DLD1 (cell line): ENCODE results near the gene TOLLIP.

Experiments
- in situ Hi-C: cut with HindIII; loops from 2 replicates; pipeline ENCODE4 v1.10.0; 2017; ENCODE audit warnings: low sequenced_read_pairs

TOLLIP gene

DNA sequence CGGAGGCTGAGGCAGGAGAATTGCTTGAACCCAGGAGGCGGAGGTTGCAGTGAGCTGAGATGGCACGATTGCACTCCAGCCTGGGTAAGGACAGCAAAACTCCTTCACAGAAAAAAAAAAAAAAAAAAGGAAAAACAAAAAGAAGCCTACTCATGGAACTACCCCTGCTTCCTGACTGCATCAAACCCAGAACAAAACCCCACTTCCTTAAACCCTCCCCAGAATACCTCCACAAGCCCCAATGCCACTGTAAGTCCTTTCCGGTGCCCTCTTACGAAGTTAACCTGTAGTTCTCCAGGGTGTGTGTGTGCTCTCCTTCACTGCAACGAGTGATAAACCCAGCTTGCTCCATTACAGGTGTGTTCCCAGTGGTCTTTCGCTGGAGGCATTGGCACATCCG is 8.6 kb upstream of the TOLLIP start:
- in situ Hi-C loops, result no loop called here

DNA sequence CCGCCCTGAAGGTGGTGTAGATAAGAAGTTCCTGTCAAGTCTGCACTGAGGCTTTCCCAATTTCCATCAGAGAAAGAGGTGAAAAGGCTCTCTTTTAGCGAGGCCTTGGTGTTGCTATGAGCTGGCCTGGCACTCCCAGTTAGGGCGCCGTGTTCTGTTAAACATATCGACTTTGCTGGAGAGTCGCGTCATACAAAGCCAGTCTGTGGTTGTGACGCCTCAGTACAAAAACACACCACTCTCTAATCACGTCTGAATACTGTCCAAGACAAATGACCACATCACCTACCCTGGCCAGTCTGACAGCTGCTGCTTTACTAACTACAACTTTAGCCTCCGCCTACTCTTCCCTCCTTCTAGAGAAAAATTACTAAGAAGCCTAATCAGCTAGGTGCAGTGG is 8.0 kb upstream of the TOLLIP start:
- in situ Hi-C loops, result no loop called here

DNA sequence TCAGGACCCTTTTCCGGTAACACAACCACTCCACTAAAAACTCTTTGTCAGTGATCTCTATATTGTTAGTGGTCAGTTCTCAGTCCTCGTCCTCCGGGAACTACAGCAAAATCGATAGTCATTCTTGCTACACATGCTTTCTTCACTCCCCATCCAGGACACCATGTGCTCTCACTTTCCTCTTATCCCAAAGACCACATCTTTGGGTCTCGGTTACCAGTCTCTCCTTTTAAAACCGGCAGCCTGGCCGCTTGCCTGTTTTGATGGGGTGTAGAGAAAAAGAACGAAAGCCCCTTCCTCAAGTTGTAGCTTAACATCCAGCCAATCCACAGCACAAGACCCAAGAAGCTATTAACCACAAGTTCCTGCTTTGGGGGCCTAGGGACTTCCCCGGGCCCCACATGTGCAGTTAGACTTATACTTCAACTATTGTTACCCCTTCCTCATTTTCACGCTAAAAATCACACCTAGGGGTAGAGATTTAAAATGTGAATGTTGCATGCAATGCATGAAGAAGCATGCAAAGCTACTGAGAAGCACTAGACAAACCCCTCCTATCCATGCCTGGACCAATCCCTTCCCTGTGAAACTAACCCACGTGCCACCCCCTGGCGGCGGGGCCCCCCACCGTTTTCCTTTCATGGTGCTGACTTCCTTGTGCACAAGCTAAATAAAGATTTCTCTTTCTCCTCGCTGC is 1.5 kb upstream of the TOLLIP start:
- in situ Hi-C loops, result no loop called here

DNA sequence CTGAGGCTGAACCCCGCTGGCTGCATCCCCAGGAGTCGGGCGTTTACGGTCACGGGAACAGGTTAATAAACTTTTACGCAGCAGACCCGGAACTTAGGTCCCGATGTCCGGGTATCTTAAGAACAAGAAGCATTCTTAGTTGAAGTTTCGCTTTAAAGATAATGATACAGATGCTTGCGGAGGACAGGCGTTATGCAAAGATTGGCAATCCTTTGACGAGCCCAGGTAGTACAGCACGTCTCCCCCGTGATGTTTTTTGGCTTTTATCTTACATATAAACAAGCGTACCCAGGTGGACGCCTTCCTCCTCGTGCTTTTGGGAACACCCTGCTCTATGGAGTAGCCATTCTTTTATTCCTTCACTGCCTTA is 871 bp upstream of the TOLLIP start:
- in situ Hi-C loops, result no loop called here

DNA sequence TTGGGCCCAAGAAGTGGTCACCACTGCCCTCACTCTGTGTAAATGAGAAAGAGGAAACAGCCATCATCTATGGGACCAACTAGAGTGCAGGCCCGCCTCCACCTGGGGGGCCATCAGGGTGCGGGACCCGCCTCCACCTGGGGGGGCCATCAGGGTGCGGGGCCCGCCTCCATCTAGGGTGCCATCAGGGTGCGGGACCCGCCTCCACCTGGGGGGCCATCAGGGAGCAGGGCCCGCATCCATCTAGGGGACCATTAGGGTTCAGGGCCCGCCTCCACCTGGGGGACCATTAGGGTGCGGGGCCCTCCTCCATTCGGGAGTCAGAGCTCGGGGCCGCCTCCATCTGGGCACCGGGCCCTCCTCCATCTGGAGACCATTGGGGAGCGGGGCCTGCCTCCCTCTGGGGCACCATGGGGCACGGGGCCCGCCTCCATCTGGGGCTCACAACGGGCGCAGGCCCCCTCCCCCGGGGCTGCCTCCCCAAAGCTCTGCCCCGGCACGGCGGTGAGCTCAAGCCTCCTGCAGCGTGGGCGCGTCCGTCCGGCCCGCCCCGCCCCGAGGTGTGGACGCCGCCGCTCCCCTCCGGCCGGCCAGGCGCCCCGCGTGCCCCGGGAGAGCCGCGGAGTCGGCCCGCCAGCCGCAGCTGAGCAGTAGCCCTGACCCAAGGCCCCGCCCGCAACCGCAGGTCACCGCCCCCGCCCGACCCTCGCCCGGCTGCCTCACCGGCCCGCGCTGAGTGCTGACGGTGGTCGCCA is 512 bp downstream of the TOLLIP start:
- in situ Hi-C loops, result no loop called here

DNA sequence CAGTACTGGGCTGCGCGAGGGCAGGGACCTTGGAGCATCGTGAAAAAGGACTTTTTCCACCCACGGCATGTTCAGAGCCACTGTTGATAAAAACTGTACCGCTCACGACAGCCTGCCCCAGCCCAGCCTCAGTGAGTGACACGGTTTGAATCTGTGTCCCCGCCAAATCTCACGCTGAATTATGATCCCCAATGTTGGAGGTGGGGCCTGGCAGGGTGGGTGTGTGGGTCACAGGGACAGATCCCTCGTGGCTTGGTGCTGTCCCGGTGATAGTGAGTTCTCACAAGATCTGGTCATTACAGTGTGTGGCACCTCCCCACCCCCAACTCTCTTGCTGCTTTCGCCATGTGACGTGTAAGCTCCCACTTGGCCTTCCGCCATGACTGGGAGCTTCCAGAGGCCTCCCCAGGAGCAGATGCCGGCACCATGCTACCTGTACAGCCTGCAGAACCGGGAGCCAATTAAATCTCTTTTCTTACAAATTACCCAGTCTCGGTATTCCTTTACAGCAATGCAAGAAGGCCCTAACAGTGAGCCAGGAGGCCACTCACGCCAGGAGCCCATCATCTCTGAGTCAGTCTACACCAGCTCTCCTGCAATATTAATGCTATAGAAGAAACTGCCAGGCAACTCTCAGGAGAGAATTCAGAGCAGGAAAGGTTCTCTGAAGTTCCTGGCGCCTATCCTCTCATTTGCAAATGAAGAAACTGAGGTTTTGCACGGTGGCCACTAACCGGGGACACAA is 1.3 kb downstream of the TOLLIP start:
- in situ Hi-C loops, result no loop called here

DNA sequence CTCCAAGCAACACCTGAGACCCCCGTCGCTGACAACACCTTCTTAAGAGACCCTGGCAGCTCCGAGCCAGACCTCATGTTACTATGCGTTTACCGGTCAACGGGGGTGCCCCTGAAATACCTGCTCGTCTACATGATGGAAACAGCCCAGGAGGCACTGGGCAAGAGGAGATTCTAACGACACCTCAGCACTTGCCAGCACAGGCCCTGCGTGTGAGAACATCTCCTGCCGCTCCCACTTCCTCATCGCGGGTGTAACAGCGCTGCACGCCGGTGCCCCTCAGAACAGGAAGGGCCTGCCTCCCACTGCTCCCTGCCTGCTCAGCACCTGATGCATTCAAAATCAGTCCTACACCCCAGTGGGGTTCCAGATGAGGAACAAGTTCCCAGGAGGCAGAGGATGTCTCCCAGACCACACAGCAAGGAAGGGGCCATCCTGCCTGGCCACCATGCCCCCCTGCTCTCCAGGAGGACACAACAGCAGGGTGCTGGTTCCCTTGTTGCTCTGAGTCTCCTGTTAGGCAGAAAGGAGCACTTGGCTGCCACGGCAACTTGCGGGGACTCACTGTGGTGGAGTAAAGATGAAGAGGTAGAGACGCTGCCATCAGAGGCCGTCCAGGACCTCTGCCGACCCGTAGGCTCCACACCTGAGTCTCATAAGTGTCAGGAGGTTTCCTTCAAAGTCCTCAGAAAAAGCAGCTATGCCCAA is 2.1 kb downstream of the TOLLIP start:
- in situ Hi-C loops, result no loop called here

DNA sequence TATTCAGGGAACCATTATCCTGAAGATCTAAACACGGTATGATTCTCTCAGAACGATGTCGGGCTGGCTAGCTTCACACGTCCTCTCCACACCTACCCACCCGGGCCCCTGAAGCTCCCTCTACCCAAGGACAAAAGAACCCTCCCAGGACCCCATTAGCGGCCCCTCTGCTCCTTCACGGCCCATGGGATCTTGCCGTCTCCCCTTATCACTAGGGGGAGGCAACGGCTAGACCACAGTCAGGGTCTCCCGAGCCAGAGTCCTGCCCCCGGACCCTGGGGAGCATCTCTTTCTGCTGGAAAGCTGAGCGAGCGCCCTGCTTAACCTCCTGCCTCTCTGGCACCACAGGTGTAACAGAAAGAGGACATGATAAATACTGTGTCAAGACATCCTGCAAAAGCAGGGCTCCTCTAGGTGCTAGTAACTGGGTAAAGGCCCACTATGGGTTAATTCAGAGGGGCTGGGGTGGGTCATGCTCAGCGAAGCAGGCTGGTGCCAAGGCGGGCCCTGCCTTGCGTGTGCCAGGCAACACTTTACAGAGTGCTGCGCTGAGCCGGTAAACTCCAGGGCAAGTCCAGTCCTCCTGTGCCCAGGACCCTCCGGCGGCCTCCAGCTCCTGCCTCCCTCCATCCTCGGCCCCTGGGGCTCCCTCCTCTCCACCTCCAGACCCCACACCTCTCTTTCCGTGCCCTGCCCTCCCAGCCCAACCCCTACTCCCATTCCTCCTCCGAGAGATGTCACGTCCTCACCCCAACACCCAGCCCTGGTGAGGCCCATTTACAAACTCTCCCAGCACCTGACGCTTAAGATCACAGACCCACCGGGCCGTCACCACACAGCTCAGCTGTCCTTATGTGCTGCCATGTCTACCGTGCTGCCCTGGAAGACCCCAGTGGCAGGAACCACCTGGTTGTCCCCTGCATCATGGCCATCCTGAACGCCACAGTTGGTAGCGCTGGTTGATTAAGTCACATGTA is 3.0 kb downstream of the TOLLIP start:
- in situ Hi-C loops, result no loop called here

DNA sequence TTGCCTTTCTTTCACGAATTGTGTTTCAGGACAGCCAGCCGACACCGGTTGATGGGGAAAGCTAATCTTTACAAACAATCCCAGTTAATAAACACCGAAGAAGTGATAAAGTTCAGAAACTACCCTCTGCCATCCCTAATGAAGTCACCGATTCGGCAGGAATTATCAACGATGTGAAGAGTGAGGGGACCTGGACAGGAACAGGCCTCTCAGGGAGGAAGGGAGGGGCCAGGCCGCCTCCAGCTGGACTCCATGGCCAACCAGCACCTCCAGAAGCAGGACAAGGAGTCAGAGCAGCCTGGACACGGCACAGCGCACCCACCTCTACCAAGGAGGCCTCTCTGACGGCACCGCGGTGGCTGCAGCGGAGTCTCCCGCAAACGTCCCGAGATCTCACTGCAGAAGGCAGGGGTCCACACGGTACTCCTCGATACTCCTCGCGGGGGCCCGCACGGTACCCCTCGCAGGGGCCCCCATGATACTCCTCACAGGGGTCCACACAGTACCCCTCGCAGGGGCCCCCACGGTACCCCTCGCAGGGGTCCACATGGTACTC is 3.9 kb downstream of the TOLLIP start:
- in situ Hi-C loops, result no loop called here

DNA sequence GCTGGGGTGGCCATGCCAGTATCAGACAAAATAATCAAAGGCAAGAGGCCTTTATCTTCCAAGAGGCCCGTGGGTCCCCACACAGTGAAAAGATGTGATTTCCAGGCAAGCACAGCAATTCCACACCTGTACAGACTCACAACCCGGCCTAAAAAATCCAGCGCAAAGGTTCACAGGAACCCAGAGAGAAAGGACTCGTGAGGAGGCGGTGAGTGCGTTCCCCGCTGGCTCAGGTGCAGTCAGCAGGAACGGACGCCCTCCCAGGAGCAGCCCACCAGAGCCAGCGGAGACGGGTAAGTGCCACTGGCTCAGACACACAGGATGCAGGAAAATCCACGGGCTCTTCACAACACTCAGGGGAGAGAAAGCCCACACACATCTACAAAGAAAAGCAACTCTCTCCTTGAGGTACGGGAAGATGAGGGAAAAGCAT is 4.4 kb downstream of the TOLLIP start:
- in situ Hi-C loops, result no loop called here

DNA sequence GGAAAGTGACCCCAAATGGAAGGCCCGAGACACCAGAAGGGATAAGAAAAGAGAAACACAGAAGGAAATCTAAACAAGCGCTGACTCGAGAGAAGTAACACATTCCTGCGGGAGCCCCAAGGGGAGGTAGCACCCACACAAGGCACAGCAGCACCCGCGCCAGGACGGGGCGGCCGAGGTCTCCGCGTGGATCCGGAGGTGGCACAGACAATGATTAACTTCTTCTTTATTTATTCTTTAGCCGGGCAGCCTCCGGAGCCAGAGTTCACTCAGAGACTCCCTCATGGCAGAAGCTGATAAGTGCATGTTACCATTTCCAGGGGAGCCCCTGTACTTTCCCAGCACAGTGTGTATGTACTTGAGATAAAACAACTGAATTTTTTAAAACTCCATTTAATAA is 5.1 kb downstream of the TOLLIP start:
- in situ Hi-C loops, result no loop called here

DNA sequence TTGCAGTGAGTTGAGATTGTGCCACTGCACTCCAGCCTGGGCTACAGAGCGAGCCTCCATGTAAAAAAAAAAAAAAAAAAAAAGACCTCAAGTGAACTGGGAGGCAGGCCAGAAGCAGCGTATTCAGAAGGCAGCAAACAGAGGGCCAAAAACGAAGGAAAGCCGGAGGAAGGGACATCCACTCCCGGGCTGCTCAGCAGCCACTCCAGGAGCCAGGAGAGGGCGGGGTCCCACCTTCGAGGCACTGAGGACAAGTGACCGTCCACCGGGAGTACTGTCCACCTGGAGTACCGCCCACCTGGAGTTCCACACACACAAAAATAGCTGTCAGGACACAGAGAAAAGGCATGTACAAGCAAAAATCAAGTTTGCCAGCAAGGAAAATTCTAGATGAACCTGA is 5.5 kb downstream of the TOLLIP start:
- in situ Hi-C loops, result no loop called here

DNA sequence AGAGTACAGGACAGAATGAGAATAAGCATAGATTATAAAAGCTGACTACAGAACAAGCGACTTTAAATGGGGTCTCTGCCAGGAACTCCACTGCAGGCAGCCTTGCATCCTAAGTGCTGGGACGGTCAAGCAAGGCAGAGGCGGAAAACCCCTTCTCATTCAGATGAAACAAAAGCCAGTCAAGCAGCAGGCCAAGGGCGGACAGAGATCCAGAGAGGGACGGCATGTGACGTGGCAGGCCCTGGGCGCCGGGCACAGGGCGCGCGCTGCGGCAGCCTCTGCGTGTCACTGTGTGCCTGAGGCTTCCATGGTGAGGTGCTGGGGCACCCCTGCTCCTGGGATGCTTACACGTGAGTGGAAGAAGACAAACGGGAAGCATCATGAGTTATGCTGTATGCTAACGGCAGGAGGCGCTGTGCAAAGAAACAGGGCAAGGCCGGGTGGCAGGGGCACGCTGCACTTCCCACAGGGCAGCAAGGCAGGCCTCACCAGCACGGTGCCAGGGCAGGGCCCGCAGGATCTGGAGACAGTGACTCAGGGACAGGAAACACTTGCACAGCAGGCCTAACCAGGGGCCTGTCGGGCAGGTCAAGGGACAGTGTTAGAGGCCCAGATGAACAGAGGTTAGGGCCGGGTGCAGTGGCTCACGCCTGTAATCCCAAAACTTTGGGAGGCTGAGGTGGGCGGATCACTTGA is 6.2 kb downstream of the TOLLIP start:
- in situ Hi-C loops, result no loop called here

DNA sequence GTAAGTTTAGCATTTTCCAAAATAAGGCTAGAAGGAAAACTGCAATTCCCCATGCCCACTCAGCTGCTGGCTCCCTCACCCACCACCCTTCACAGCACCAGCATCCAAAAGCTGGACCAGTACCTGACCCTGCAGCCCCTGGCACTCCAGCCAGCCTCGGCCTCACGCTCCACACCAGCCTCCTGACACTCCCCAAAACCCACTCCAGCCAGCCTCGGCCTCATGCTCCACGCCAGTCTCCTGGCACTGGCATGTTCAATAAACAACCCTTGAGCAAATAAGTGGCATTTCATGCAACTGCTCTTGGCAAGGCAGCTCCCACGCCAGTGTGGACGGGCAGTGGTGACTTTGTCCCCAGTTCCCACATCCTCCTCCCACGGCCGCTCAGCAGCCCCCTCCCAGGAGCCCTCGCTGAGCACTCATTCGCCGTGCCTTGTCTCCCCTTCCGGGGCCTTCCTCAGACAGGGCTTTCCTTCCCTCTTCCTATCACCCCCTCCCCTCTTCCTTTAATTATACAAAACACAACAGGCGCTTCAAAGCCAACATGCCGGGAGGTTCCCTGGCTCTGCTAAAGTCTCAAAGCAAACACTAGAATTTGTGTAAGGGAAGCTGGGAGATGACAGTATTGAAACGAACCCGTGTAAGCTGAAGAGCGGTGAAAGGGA is 6.8 kb downstream of the TOLLIP start:
- in situ Hi-C loops, result no loop called here

DNA sequence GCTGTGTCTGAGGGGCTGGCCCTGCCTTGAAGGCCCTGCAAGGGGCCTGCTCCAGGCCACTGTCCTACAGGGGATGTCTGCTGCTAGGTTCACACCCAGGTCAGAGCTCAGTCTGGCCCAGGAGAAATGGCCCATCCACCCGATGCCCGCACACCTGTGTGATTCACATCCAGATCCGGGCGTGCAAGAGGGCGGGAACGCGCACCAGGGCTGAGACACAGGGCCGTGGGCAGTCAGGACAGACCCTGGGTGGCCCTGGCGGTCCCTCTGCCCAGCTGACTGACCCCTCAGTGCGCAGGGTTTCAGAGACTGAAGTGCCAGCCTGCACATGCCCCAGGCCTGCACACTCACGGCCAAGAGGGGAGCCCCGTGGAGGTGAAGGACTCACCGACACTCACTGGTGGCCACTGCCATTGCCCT is 7.4 kb downstream of the TOLLIP start:
- in situ Hi-C loops, result no loop called here

DNA sequence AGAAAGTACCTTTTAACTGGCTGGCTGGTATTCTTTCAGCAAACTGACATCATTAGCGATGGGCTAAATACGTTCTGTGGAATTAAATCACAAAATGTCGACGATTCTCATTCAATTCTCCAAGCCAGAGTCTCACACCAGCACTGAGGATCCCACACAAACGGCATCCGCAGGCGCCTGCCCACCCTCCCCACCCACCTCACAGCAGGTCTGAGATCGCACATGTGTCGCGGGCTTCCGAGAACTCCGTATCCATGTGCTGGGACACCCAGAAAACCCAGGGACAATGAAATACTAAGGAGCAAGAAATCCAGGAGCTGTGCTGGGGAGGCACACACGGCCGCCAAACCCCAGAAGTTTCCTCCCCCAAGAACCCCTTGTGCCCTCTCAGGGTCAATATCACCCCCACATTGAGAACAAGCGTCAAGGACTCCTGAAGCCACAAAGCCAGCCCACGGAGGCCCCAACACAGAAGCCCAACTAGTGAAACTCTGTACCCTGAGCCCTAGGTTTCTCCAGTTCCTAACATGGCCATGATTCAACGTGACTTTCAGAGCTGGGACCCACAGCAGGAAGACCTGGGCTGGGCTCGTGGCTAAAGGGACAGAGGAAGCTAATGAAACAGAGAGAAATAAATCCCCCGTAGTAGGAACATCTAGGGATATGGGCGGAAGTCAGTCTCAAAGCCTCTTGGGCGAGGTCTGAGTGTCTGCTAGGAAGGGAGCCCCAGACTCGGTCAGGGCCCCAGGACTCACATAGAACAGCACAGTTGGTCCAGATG is 8.0 kb downstream of the TOLLIP start:
- in situ Hi-C loops, result no loop called here

DNA sequence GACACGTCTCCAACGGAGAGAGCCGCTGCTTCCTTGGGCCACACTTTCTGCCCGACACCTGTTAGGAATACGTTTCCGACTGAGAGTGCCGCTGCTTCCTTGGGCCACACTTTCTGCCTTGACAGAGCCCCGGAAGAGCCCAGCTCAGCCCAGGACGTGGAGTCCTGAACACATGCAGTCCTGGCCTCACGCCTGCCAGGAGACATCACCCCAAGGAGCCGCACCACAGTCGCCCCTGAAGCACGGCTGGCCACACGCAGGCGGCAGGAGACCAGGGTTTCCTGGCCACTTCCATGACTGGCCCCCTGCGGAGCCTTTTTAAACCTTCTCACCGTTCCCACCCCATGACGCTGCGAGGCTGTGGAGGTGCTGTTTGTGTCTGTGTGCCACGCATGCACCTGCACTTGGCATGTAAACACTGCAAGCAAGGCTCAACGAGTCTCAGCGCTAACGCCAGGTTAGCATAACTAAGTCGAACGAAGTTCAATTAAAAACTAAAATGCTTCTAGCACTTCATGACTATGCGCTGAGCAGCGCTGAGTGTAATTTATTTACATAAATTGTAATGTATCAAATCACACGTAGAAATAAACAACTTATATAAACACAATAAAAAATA is 8.8 kb downstream of the TOLLIP start:
- in situ Hi-C loops, result no loop called here

DNA sequence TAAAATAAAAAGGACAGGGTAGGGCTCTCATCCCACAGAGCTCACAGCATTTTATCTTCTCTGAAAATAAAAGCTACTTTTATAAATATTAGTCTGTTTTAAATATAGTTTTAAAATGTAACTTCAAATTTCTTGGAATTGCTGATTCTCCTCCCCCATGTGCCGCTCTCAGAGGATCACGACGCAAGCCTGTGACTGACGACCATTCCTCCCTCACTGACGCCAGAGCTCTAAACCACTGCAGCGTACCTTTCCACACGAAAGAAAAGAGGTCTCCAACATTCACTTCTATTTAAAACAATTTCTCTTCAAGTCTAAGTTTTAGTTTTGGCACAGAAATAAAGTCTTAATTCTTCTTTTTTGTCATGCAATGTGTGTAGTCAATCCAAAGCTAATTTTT is 9.3 kb downstream of the TOLLIP start:
- in situ Hi-C loops, result no loop called here
